B cell (primary cell): ENCODE measurements around the gene CCDC102A. TPM values are rescaled to one million over a fixed set of nuclear protein-coding genes. Genes with fewer than 3 reads are reported as not detected.

ENCODE experiments used
- ATAC-seq: fragments of 200-7000 bp; cut with Tn5 transposase; one replicate; pipeline ENCODE4 v1.10.0; 2021; ENCODE audit warnings: low read depth, mild to moderate bottlenecking, moderate number of reproducible peaks, moderate library complexity
- CTCF ChIA-PET: fragments of 350-600 bp; sonication (Branson Sonifier 250); formaldehyde crosslinking; loops from one replicate; lab custom pipeline; 2021; ENCODE audit warnings: antibody characterized with exemption, inconsistent platforms; lab: Charles Lee
- POLR2A ChIA-PET: fragments of 350-600 bp; sonication (Branson Sonifier 250); formaldehyde crosslinking; loops from one replicate; lab custom pipeline; 2021; ENCODE audit warnings: antibody characterized with exemption; lab: Charles Lee
- DNase-seq: peaks from one replicate; pipeline ENCODE4 v3.0.0; 2013
- H2AFZ ChIP-seq: 2 replicates; pipeline ENCODE4 v1.6.1; 2012; ENCODE audit warnings: mild to moderate bottlenecking, low read depth, low read length; ENCODE audit not compliant: insufficient read depth, poor library complexity, severe bottlenecking
- H3K27ac ChIP-seq, 2 donors: 1 replicate in 1 of 2; 2 replicates in 1 of 2; pipeline ENCODE4 v1.5.1; 2012 to 2013; ENCODE audit warnings: low read length in 2 of 2, mild to moderate bottlenecking in 2 of 2, moderate library complexity in 1 of 2
- H3K27me3 ChIP-seq, 4 experiments: fragments of 200-600 bp in 1 of 4; sonication (generic) in 1 of 4; replicated peaks in 1 of 4; 1 replicate in 2 of 4; 2 replicates in 2 of 4; pipeline versions ENCODE4 v1.6.1 to v1.7.0; 2013 to 2016; ENCODE audit warnings: low read length in 3 of 4, mild to moderate bottlenecking in 2 of 4, mixed read lengths in 1 of 4, moderate library complexity in 1 of 4; ENCODE audit not compliant: insufficient read depth in 4 of 4, control insufficient read depth in 3 of 4; ENCODE audit errors: control extremely low read depth in 1 of 4
- H3K36me3 ChIP-seq, 2 experiments: replicated peaks in 1 of 2; 1 replicate in 1 of 2; 2 replicates in 1 of 2; pipeline versions ENCODE4 v1.6.1 to v1.7.1; 2013; ENCODE audit warnings: low read length in 1 of 2; ENCODE audit not compliant: insufficient read depth in 2 of 2, control insufficient read depth in 1 of 2; ENCODE audit errors: control extremely low read depth in 1 of 2, extremely low read depth in 1 of 2
- H3K4me1 ChIP-seq, 2 donors: fragments of 200-600 bp in 1 of 2; sonication (generic) in 1 of 2; 1 replicate in 1 of 2; 2 replicates in 1 of 2; pipeline versions ENCODE4 v1.5.1 to v1.6.1; 2013 to 2017; ENCODE audit warnings: low read length in 2 of 2; ENCODE audit not compliant: control insufficient read depth in 2 of 2, insufficient read depth in 2 of 2
- H3K4me2 ChIP-seq: replicated peaks from 2 replicates; pipeline ENCODE3; 2012; ENCODE audit warnings: mild to moderate bottlenecking, low read depth, low read length; ENCODE audit not compliant: poor library complexity, severe bottlenecking
- H3K4me3 ChIP-seq, 5 experiments: fragments of 200-600 bp in 1 of 5; sonication (generic) in 1 of 5; 1 replicate in 3 of 5; 2 replicates in 2 of 5; pipeline versions ENCODE4 v1.5.1 to v1.7.0; 2011 to 2016; ENCODE audit warnings: low read length in 4 of 5, mild to moderate bottlenecking in 4 of 5, low read depth in 2 of 5, control low read depth in 1 of 5, moderate library complexity in 1 of 5; ENCODE audit not compliant: insufficient read depth in 1 of 5; ENCODE audit errors: control extremely low read depth in 1 of 5, extremely low read depth in 1 of 5
- H3K79me2 ChIP-seq: fragments of 200-600 bp; sonication (generic); one replicate; pipeline ENCODE4 v1.6.0; 2016; ENCODE audit warnings: low read length; ENCODE audit not compliant: control insufficient read depth, insufficient read depth
- H3K9ac ChIP-seq: fragments of 200-600 bp; sonication (generic); 2 replicates; pipeline ENCODE4 v1.6.1; 2017; ENCODE audit warnings: mild to moderate bottlenecking, low read length, moderate library complexity
- H3K9me3 ChIP-seq, 3 donors: one replicate each; pipeline versions ENCODE4 v1.6.1 to v1.7.1; 2013; ENCODE audit warnings: low read length in 2 of 3; ENCODE audit not compliant: control insufficient read depth in 2 of 3, insufficient read depth in 1 of 3; ENCODE audit errors: control extremely low read depth in 1 of 3
- H4K20me1 ChIP-seq: 2 replicates; pipeline ENCODE4 v1.6.0; 2012; ENCODE audit warnings: mild to moderate bottlenecking, low read length; ENCODE audit not compliant: insufficient read depth, control insufficient read depth, poor library complexity, severe bottlenecking
- H3K27ac Mint-ChIP-seq: one replicate; pipeline ENCODE4 v1.8.0; 2021; ENCODE audit warnings: mixed read lengths
- H3K27me3 Mint-ChIP-seq: one replicate; pipeline ENCODE4 v1.8.0; 2021; ENCODE audit warnings: mixed read lengths
- H3K4me1 Mint-ChIP-seq: one replicate; pipeline ENCODE4 v1.8.0; 2021; ENCODE audit warnings: mixed read lengths
- H3K4me3 Mint-ChIP-seq: one replicate; pipeline ENCODE4 v1.8.0; 2021; ENCODE audit warnings: mixed read lengths
- H3K9me3 Mint-ChIP-seq: one replicate; pipeline ENCODE4 v1.8.0; 2022; ENCODE audit warnings: mixed read lengths; ENCODE audit not compliant: insufficient read depth
- CTCF ChIP-seq: fragments of 200-600 bp; IDR thresholded peaks from one replicate; pipeline ENCODE4 v1.8.0; 2022; ENCODE audit warnings: antibody characterized with exemption, mild to moderate bottlenecking
- EZH2 ChIP-seq: IDR thresholded peaks from 2 replicates; pipeline ENCODE4 v1.6.1; 2012; ENCODE audit warnings: borderline replicate concordance, low read depth, mild to moderate bottlenecking, moderate library complexity, low read length; ENCODE audit not compliant: insufficient read depth, poor library complexity, severe bottlenecking
- WGBS: methylation state at CpG from one replicate; pipeline ENCODE4 v1.1.5; 2013; ENCODE audit warnings: missing lambda C conversion rate; ENCODE audit not compliant: insufficient coverage; 5-methylcytosine and 5-hydroxymethylcytosine counted together
- intact Hi-C: fragments of 100-400 bp; cut with micrococcal nuclease; formaldehyde crosslinking; loops from one replicate; pipeline ENCODE4 v1.10.0; 2022
- polyA plus RNA-seq: library from polyadenylated mRNA; depleted of rRNA; stranded (reverse); fragments of >200 nt; gene quantifications from 2 replicates; pipeline ENCODE4 v1.2.3, GENCODE V29; 2012
- total RNA-seq, 2 donors: library from RNA; stranded (reverse); fragments of 120-200 nt in 1 of 2; gene quantifications; 1 replicate in 1 of 2; 2 replicates in 1 of 2; pipeline versions ENCODE4 v1.2.3 to v1.2.4, GENCODE V29; 2013 to 2022

Gene CCDC102A
- total and polyA plus RNA-seq, 2 donors (not counting 1 experiment from before 2014, with no cell fraction given) = 14.5 to 14.7 TPM

DNA sequence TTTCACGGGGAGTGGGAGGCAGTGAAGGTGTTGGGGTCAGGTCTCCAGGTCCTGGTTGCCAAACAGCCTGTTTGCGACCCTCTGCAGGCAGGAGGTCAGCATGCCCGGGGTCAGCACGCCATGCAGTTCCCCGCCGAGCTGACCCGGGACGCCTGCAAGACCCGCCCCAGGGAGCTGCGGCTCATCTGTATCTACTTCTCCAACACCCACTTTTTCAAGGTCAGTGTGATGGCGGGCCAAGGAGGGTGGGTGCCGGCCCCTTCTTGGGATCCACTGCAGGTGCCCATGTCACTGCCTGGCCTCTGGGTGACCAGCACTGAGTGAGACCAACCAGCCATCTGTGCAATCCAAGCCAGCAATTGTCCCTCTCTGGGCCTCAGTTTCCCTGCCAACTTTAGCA is 27.4 kb upstream of the CCDC102A start:
- Histone ChIP-seq H3K36me3 (peaks cover 0 to 85% of the 10 kb centered on the region in 2 experiments), H4K20me1 (peaks cover 69% of the 10 kb centered on the region), H3K4me3 (no peak overlapping the region), H3K27ac (no peak overlapping the region), H3K9ac (no peak overlapping the region), H3K79me2 (peaks cover 43% of the 10 kb centered on the region), H3K4me1 (peaks cover 0 to 4% of the 10 kb centered on the region in 2 donors), H3K4me2 (no peak overlapping the region), H3K27me3 (no peaks in the 10 kb centered on the region), H3K9me3 (peaks cover 0 to 5% (median 3%) of the 10 kb centered on the region in 3 donors), H2AFZ (no peak overlapping the region)
- peaks cover 7% of the 10 kb centered on the region for H3K9me3 Mint-ChIP-seq
- no peak overlapping the region for H3K4me3 Mint-ChIP-seq
- DNase-seq = no peak
- ChIA-PET CTCF (interaction anchor here (0.7 to 2.9 kb wide), 2 partner anchors 12 to 44 kb away, joined by 4 to 16 read pairs; no protein-coding TSS in a partner anchor), POLR2A (no interaction called here)
- H3K27ac Mint-ChIP-seq = no peak overlapping the region
- WGBS = 100% methylated on average over 8 of the region's 12 CpGs
- ATAC-seq = no peak
- H3K4me1 Mint-ChIP-seq = peaks cover 18% of the 10 kb centered on the region
- intact Hi-C loops = no loop called here
- H3K27me3 Mint-ChIP-seq = no peaks in the 10 kb centered on the region
- no peak for TF ChIP-seq EZH2
- no peak for TF ChIP-seq CTCF

- WGBS = 100% methylated on average over 3 of the region's 3 CpGs
- no peaks in the 10 kb centered on the region for H3K27me3 Mint-ChIP-seq
- Histone ChIP-seq H3K4me3 (no peak overlapping the region), H3K27me3 (no peaks in the 10 kb centered on the region), H3K9me3 (peaks cover 0 to 5% (median 3%) of the 10 kb centered on the region in 3 donors), H3K9ac (no peak overlapping the region), H2AFZ (no peak overlapping the region), H3K36me3 (peaks cover 0 to 82% of the 10 kb centered on the region in 2 experiments), H3K27ac (no peak overlapping the region), H3K4me2 (no peak overlapping the region), H3K4me1 (peaks cover 3 to 6% of the 10 kb centered on the region in 2 donors), H3K79me2 (peaks cover 44% of the 10 kb centered on the region), H4K20me1 (peaks cover 72% of the 10 kb centered on the region)
- H3K4me1 Mint-ChIP-seq = peaks cover 20% of the 10 kb centered on the region
- no peak overlapping the region for H3K4me3 Mint-ChIP-seq
- TF ChIP-seq EZH2 (no peak), CTCF (no peak)
- DNase-seq = no peak
- ATAC-seq = no peak
- intact Hi-C loops = no loop called here
- peaks cover 7% of the 10 kb centered on the region for H3K9me3 Mint-ChIP-seq
- ChIA-PET POLR2A (no interaction called here), CTCF (interaction anchor here (0.7 to 2.9 kb wide), 2 partner anchors 12 to 44 kb away, joined by 4 to 16 read pairs; no protein-coding TSS in a partner anchor)
- no peak overlapping the region for H3K27ac Mint-ChIP-seq
Measured at GRCh38 chr16:57563487-57563750, 27.0 kb upstream of the CCDC102A start.
